Left colon (tissue), 2 donors: ENCODE data around the gene PLEKHG1. TPM values are rescaled to one million over a fixed set of nuclear protein-coding genes. Genes with fewer than 3 reads are reported as not detected.

ENCODE experiments used
- ATAC-seq: fragments of 200-7000 bp; cut with Tn5 transposase; one replicate; pipeline ENCODE4 v1.9.1; 2020; ENCODE audit warnings: mild to moderate bottlenecking, moderate library complexity
- DNase-seq, 2 donors: peaks; one replicate each; pipeline ENCODE4 v3.0.0-alpha.2; 2020
- intact Hi-C, 2 donors: fragments of 100-400 bp; cut with DNase I in 1 of 2; cut with micrococcal nuclease in 1 of 2; formaldehyde crosslinking; loops; one replicate each; pipeline versions ENCODE4 v1.11.2 to v1.14.0; 2022; cut with DNase I, micrococcal nuclease
- long read RNA-seq: library from polyadenylated mRNA; unstranded; transcript quantifications from one replicate; pipeline ENCODE4 v2.0.0, GENCODE V29; 2021
- total RNA-seq, 2 donors: library from RNA; stranded (reverse); fragmentation: NEBNext Ultra II Directional; extraction: Animal tissue kit (Norgen Biotek cat#: 25700); gene quantifications; one replicate each; pipeline ENCODE4 v1.2.1, GENCODE V29; 2021
- donor health status: DM: no; HTN: no; CAD: no.
- donor health status: DM: yes; HTN: yes; CAD: no.

Gene PLEKHG1
- total RNA-seq: 10 to 100 TPM; 29.3 to 30.9 TPM
- long read RNA-seq, partial matches to known transcripts: 10 of 23 reads
- long read RNA-seq, other reads (novel, unspliced or antisense): 12 of 23 reads

DNA sequence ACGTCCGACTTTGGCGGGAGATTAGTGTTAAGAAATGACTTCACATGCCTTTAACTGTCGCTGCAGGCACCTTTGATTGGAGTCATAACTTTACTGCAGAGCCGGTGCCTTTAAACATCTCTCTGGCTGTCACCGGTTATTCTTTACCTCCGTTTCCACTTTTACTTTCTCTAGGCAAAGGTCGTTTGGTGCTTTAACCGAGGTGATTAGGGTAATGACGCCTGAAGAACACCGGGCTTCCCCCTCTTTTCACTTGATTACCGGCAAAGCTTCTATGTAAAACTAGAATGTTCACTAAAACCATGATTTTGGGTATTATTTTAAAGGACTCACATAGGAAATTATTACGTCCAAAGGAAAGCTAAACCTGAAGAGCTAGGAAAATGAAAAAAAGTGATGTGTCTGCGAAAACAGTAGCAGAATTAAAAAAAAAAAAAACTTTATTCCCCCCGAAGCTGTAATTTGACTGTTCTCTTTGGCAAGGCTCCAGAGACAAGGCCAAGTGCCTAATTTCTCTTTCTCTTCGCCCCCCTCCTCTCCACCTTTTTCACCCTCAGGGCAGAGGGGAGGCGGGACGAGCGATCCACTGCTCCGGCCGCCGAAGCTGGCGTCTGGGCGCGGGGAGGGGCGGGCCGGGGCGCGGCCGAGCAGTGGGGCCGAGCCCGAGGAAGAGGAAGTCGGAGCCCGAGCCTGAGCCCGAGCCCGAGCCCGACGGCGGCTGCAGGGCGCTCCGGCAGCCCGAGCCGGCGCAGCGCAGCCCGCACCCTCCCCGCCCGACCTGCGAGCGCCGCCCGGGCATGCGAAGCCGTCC lies at the start of gene PLEKHG1:
PLEKHG1 (plus strand) TSS at position 687 of the 811 bp plus-strand sequence. CDS start 133,797 bp downstream, outside the sequence.
- DNase-seq (peak; percentile 80 to 89), ATAC-seq (peak; percentile 84)
- intact Hi-C loops: loop anchor here in 1 of 2 donors (5.0 to 10.0 kb wide), 2 partner anchors 182 to 215 kb away; no protein-coding TSS in a partner anchor

DNA sequence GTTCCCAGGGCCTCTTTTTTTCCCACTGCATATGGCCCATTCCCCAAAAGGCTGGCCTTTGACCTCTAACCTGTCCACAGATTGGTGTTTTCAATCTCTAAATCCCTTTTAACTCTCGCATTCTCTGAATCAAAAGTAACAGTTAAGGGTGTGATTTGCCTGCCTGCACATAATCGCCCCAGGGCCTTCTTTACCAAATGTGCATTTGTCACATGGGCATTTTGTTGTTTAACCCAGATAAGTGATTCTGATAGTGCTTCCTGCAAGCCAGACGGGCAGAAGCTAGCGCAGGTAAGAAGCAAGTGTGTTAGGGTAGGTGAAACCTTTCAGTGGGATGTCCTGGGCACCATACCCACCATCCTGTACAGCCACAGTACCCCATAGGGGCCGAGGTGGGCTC lies 49.4 kb upstream of the PLEKHG1 start:
- DNase-seq (no peak), ATAC-seq (no peak)
- intact Hi-C loops: no loop called here

DNA sequence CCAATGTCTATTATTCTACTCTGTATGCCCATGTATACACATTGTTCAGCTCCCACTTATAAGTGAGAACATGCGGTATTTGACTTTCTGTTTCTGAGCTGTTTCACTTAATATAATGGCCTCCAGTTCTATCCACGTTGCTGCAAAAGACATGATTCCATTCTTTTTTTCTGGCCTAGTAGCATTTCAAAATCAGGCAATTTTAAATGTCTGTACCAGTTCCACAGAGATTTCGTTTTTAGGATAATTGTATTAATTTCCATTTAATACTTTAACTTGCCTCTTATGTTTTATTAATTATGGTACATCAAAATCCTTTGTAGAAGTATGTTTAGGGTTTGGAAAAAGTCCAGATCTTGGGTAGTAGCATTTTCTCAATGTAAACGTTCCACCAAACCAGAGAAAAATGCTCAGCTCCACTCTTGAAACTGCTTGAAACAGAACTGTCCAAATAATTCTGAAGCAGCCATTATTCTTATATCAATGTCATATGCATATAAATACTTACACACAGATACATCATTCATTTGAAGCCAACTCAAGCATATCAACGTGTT lies 42.6 kb upstream of the PLEKHG1 start:
- DNase-seq (no peak), ATAC-seq (no peak)
- intact Hi-C loops: no loop called here

DNA sequence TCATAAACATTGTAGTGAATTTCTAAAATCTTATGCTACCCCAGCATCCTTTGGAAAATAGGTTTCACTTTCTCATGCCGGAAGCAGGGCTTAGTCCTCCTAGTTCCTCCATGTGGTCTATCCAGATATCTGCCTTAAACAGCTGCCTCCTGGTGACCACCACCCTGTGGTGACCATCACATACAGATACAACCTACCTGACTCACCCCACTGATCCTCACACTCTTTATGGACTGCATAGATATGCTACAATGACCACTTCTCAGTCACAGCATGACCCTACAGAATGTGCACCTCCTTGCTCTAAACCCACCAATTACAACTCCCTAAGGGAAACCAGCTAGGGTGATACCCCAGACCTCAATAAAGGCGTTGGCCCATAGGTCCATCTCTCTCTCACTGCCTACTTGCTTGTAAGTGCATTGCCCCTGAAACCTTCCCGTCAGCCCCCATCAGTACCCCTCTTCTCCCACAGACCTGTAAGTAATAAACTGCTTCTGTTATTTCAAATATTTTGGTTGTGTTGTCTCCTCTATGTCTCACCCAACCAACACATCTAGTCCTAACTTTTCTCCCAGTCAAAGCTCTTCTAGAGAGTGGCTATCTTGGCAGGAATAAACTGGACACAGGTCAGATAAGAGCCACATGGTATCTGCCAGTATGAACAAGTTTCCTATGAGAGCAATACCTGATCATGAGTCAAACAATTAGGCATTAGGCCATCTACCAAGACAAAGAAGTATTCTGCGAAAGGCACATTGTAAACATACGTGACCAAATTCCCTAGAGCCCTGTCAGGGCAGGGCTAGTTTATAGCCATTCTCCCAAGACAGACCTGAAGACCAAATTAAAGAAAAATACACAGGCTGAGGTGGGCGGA lies 39.4 kb upstream of the PLEKHG1 start:
- intact Hi-C loops: no loop called here
- DNase-seq: no peak
- no peak for ATAC-seq

DNA sequence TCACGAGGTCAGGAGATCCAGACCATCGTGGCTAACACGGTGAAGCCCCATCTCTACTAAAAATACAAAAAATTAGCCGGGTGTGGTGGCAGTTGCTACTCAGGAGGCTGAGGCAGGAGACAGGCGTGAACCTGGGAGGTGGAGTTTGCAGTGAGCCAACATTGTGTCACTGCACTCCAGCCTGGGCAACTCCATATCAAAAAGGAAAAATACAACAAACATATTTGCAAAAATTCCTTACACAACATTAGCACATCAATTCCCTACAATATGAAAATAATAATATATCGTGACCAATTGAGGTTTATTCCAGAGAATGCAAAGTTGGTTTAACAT lies 38.8 kb upstream of the PLEKHG1 start:
- no peak for DNase-seq
- intact Hi-C loops: no loop called here
- no peak for ATAC-seq

DNA sequence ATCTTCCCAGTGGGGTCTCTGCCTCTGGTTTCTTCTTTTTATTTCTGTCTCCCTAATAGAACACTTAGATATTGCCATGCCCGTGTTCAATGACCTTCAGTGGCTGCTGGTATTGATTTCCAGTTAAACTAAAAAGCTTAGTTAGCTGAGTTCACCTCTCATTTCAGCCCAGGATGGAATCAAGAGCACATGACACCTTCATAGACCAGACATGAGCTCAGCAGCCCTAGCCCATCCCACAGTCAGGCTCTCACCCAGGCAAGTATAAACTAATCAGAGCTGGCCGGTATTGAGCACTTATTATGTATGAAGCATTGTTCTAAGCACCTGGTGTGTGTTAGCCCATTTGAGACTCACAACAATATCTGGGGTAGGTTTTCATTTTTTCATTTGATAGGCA lies 33.7 kb upstream of the PLEKHG1 start:
- no peak for ATAC-seq
- intact Hi-C loops: no loop called here
- no peak for DNase-seq

DNA sequence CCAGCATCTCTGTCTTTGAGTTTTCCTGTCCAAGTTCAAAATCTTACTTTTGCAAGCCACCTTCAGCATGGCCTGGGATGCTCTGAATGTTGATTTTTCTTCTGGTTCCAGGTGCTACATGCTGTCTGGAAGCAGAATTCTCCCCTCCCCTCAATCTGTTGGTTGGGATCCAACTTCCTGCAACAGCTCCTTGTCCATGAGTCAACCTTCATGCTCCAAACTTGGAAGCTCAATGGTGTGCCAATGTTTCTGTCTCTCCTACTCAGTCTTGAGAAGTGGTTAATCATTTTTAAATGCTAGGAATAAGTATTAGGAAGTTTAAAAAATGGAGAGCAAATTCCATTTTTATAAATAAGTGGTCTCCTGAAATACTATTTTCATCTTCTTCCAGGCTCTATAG lies 33.2 kb upstream of the PLEKHG1 start:
- intact Hi-C loops: no loop called here
- ATAC-seq: peak; percentile 33
- DNase-seq: no peak

DNA sequence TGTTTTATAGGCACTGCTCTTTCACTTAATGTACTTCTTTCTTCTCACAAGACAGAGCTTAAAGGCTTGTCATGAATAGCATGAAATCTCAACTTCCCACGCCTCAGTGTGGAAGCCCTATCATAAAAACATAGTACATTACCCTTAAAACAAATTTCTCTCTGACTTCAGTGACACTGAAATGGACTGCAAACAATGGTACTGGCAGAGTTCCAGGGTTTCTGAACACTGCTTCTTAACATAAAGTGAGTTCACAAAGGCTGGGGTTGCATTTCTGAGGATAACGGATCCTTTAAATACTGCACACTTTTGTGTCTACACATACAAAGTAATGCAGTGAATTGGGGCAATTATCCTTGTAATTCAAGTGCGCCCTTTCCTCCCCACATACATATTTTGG lies 32.3 kb upstream of the PLEKHG1 start:
- intact Hi-C loops: no loop called here
- DNase-seq (no peak), ATAC-seq (peak; percentile 79)

DNA sequence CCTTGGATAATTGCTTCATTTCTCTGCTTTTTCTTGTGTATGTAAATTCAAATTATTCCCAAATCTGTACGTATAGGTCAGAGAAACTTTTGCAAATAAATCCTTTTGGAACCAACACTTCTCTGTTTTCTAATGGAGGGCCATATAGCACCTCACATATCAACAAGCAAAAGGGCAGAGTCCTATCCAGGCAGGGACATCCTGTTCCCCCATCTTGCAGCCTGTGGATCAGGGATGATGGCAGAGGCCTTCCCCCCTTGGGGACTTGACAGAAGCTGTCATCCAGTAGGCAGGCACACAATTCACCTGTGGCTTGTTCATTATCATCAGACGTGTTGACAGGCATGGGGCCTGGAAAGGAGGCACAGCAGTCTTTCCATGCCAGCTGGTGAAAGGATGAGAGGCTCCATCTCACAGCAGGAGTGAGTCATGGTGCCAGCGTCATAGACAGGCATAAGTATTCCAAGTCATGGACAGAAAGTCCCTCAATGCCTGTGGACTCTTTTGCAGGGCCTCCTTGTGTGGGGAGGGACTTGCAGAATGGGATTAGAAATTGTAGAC lies 31.8 kb upstream of the PLEKHG1 start:
- intact Hi-C loops: no loop called here
- ATAC-seq (peak; percentile 52), DNase-seq (no peak)

DNA sequence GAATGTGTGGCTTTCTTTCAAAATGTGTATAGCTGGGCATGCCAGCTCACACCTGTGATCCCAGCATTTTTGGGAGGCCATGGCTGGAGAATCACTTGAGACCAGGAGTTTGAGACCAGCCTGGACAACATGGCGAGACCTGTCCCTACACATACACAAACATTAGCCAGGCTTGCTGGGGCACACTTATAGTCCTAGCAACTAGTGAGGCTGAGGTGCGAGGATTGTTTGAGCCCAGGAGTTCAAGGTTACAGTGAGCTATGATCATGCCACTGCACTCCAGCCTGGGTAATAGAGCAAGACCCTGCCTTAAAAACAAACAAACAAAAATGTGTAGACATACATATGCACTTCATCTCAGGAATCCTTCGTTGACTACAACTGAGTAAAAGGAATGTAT lies 31.1 kb upstream of the PLEKHG1 start:
- no peak for DNase-seq
- intact Hi-C loops: no loop called here
- ATAC-seq: peak; percentile 50

DNA sequence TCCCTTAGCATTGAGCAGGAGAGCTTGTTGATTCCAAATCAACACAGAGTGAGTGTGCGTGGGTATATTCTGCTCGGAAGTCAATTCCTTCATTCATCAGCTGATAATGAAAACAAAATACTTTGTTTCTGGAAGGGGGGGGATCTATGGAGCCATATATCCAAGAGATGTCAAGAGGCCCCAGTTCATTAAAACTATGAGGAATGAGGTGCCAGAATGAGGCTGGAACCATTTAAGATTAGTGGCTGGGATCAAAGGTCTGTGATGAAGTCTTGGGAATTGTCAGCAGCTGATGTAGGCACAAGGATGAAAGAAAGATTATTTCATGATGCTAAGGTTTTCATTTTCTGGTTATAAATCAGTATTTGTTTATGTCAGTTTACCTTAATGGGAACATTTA lies 30.5 kb upstream of the PLEKHG1 start:
- no peak for DNase-seq
- intact Hi-C loops: no loop called here
- ATAC-seq: no peak

DNA sequence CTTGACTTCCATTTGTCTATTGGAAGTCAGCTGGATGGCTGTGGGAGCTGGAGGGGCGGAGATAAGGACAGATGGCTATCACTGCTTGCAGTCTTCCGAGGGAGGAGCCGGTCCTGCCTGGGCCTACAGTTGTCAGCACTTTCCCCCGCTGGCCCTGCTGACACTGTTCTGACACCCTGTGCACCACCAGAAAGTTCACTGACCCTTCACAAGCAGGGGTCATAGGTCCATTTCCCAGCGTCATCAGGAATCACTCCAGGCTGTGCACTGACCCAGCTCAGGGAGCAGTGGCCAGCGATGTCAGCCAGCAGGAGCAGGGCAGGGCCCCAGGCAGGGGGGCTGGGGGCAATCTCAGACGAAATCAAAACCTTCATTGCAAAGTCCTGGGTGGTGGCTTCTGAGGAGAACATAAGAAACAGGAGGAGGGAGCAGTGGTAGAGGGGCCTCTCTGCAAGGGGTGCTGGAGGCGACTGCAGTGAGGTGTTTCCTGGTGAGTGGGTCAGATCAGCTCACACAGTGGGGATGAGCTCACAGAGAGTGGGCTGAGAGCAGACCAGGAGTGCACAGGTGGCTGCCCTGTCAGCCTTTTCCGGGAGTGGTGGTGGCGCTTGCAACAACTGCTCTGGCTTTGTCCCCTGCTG lies 26.5 kb upstream of the PLEKHG1 start:
- ATAC-seq: peak; percentile 28

DNA sequence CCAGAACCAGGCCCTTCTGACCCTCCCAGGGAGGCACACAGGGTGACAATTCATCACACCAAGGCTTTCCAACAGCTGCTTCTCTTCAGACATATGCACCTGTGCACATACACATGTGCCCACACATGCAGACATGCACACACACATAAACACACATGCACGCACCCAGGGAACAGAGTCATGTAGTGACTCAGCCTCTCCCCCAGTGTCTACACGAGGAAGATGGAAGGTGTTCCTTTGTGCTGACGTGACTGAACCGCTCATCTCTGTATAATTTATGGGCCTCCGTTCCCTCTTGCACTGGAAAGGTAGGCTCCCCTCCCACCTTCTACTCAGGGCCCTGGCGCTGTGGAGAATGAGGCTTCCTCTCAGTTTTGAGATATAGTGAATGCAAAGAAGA lies 23.8 kb upstream of the PLEKHG1 start:
- intact Hi-C loops: no loop called here
- ATAC-seq: peak; percentile 33

More for the DNA sequence above, 26.5 kb upstream of the PLEKHG1 start:
- intact Hi-C loops: no loop called here
- no peak for DNase-seq

DNA sequence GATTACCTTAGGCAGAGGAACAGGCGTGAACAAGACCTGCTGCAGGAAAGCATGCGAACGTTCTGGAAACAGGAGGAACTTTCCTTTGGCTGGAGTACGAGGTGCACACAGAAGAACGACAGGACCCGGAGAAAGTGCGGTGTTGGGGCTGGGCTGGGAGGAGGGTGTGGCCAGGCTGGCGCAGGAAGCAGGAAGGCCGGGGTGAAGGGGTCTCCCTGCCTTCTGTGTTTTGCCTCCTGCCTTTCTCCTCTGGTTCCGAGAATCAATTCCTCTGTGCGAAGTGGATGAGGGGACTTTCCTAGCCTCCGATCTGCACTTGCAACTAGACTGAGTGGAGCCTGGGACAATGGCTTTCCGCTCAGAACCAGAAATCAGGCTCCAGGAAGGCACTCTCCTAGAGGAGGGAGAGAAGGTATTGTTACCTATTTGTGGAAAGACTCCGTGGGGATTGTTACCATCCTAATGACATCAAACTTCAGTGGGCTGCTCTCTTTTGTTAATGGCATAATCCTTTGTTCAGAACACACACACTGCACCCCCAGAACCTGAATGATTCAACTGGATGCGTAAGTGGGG lies 22.9 kb upstream of the PLEKHG1 start:
- DNase-seq: no peak
- ATAC-seq: no peak
- intact Hi-C loops: no loop called here

More for the DNA sequence above, 23.8 kb upstream of the PLEKHG1 start:
- DNase-seq: no peak

DNA sequence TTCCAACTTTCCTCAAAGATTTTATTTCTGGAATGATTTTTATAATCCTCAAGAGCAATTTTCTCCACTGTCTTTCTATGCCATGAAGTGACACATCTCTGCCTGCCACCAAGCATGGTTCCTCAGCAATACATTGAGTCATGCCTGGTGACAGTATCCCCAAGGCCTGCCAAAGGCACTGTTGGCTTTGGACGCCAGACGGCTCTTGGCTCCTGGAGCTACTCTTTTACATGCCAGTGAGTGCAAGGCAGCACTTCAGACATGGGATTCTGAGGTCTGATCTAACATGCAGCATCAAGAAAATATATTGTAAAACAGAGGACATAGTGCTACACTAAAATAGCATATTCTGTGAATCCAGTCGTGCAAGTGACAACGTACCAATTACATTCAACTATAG lies 20.1 kb upstream of the PLEKHG1 start:
- DNase-seq (no peak), ATAC-seq (no peak)
- intact Hi-C loops: no loop called here

DNA sequence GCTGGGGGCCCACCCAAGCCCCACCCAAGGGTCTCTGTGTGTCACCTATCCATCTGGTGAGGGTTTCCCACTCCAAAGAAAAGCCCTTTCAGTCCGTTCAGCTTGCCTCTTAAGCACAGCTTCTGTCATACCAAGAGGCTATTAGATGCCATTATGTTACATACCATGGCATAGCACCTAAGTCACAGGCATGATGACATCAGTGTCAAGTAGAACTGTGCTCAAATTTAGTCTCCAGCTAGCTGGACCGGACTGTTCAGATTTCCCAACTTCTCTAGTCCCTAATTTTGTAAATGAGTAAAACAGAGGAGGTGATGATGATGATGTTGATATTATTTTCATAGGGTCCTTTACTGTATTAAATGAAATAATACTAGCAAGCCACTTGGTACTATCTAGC lies 19.2 kb upstream of the PLEKHG1 start:
- DNase-seq (no peak), ATAC-seq (no peak)
- intact Hi-C loops: no loop called here

DNA sequence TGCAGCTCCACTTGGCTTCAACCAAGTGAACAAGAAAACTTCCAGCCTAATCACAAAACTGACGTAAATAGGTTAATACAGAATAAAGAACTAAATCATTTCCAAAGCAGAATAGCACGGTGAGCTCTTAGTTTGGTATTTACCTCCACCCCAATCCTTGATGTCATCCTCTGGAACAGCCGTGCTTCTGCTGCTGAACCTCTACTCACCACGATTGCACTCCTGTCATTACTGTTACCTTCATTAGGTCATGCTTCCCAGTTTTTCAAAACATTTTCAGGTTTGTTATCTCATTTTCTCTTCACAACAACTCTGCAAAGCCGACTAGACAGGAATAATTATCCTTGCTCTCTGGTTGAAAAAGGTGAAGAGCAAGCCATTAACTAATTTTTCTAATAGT lies 15.6 kb upstream of the PLEKHG1 start:
- ATAC-seq (no peak), DNase-seq (no peak)
- intact Hi-C loops: no loop called here

DNA sequence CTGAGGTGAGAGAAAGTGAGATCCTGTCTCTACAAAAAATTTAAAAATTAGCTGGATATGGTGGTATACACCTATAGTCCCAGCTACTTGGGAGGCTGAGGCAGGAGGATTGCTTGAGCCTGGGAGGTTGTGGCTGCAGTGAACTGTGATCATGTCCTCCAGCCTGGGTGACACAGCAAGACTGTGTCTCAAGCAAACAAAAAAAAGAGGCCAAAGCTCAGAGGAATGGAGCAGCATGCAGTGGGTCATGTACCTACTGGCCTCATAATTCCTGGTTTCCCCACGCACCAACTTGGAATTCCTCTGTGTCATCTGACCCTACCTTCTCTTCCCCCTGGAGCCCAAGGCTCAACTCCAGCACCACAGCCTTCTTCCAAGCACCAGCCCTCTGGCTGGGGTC lies 15.1 kb upstream of the PLEKHG1 start:
- intact Hi-C loops: no loop called here
- DNase-seq (no peak), ATAC-seq (peak; percentile 56)
